GM19035 (cell line): ENCODE results near the gene RAD51.

Experiments
- ATAC-seq: cut with Tn5 transposase; IDR thresholded peaks from one replicate; pipeline ENCODE4 v1.9.1; 2021; ENCODE audit not compliant: unreplicated experiment

RAD51 gene

DNA sequence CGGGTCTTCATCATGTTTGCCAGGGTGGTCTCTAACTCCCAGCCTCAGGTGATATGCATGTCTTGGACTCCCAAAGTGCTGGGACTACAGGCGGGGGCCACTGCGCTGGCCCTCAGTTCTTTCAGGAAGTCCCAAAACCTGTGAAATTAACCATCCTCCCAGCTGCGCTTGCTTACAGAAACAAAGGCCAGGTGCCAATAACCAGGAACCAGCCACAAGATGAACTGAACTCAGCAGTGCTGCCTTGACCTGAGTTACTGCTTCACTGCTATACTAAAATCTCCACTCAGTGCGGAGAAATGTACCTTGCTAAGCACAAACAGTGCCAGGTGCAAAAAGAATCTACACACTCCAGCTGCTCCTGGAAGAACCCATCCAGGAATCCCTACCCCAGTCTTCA lies 65.0 kb downstream of the RAD51 start:
- no peak for ATAC-seq

DNA sequence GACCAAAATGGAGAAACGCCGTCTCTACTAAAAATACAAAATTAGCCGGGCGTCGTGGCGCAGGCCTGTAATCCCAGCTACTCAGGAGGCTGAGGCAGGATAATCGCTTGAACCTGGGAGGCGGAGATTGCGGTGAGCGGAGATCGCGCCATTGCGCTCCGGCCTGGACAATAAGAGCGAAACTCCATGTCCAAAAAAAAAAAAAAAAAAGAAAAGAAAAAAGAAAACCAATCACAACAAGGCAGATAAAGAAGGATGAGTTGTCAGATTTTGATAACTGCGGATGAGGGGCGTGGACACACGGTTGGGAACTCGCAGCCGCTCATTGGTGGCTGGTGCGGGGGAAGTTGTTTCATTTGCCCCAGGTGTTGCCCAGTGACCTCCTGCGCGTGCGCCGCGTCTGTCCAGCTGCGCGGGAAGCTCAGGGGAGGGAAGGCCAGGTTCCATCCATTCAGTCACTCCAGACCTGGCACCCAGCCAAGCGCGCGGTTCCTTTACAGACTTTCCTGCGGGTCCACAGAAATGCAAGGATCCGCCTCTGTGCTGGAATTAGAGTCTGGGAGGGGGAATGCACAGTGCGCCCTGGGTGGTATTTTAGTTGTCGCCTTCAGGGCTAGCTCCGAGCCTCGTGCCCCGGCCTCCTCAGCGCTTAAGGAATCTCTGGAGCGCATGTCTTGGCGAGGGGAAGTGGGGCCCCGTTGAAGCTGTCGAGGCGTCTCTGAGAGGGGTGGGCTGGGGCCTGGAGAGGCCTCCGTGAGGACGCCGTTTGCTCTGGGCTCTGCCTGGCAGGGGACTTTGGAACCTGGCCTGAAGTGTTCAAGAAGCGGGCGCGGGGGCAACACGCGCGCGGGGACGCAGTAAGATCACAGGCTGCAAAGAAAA lies 68.2 kb downstream of the RAD51 start:
- no peak for ATAC-seq

DNA sequence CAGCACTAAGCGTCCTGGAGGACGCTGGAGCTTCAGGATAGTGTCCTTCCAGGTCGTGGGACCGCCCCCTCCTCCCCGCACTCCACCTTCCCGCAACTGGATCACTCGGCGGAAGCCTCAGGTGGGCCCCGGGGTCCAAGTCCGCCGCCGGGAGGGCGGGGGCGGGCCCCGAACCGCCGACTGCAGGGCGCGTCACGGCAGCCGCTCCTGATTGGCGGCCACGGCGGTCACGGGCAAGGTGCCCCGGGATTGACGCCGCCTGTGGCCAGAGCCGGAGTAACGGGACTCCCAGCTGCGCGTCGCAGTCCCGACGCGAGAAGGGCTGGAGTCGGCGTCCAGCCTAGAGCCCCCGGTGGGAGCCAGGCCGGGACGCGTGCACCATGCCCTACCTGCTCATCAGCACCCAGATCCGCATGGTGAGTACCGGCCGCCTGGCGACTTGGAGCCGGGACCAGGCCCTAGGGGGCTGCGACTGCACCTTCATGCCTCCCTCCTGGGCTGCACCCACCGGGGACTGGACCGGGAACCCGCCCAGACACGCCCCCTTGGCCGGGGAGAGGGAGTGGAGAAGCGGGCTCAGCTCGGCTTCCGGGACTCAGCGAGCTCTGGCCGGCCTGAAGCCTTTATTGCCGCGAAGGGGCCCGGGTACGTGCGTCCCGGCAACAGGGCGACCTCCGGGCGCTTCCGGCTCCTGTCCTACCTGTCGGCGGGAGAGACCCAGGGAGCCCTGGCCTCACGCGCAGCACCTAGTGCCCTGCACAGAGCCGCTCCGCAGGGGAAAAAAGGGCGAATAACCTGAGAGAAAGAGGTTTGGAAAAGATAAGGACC lies 69.0 kb downstream of the RAD51 start, which contains the start of gene GCHFR:
Gene GCHFR, plus strand, starts transcription at position 268 of the 828 bp plus-strand sequence. Its CDS starts 113 bp downstream, at position 381.
- ATAC-seq, result peak; percentile 55

DNA sequence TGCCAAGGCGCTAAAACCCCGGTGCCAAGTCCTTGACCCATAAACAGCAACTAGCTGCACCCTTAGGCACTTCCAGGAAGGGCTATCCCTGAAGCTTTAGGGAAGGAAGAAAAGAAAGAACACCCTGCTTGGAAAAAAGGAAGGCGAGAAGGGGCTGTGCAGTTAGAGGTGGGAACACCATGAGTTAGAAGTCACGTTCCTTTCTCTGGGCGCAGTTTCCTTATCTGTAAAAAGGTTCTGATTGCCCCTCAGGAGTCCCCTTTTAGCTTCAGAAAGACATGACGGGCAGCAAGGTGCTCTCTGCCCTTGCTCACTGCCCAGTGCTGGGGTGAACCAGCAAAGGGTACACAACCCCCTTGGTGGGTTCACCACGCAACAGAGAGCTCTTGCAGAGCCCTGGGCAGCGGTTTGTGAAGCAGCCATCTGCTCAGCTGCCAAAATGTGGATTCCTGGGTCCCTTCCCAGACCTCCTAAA lies 69.7 kb downstream of the RAD51 start:
- no peak for ATAC-seq

DNA sequence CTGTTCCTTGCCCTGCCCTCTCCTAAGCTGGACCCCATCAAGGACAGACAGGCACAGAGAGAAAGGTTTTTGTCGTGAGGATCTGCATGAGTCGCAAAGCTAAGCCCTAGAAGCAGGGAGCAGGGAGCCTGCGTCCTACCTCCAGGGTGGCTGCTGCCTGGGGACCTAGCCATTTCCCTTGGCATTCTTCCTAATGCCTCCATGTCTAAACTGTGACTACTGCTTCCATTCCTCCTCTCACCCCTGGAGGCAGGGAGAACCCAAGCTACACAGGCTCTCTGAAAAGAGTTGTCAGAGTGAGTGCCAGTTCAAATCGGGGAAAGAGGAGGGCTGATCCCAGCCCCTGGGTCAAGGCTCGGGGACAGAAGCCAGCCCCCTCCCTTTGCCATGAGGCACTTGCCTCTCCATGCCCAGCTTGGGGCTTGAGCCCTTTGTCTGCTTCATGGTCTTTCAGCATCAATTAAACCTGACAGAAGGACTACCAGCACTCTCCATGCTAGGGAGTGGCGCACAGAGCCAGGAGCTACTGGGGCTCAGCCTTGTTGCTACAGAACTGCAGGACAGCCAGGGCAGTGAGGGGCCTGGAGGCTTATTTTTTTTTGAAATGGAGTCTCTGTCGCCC lies 71.3 kb downstream of the RAD51 start:
- no peak for ATAC-seq

DNA sequence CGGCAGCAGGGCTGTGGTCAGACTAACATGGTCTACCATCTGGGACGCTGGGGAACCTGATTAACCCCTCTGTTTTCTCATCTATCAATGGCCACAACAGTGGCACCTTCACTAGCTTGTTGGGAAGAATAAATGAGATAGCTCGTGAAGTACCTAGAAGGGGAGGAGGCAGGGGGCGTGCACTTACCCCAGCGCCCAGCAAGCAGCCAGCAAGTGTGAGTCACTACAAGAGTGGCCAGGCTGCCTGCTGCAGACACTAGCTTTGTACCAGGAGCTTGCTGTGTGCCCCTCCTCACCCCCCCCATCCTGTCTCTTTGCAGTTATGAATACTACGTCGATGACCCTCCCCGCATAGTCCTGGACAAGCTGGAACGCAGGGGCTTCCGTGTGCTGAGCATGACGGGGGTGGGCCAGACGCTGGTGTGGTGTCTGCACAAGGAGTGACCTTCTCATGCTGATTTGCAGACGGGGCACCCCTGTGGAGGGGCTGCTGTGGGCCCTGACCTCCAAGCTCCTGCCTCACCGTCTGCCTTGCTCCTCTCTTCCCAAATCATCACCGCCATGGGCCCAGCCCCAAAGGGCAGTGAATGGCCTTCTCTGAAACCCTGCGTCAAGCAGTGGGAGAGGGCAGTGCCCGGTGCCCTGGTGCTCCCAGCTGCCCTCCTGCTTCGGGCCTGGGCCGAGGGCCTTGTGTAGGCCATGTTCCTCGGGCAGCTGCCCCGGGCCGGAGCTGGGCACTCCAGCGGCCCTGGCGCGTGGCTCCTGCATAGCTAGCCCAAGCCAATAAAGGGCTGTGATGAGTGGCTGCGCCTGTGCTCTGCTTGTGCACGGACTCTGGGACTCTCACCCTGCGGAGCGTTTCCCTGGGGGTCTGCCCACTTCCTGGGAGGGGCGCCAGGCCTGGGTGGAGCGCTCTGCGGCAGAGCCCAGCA lies 72.2 kb downstream of the RAD51 start:
- ATAC-seq, result no peak

DNA sequence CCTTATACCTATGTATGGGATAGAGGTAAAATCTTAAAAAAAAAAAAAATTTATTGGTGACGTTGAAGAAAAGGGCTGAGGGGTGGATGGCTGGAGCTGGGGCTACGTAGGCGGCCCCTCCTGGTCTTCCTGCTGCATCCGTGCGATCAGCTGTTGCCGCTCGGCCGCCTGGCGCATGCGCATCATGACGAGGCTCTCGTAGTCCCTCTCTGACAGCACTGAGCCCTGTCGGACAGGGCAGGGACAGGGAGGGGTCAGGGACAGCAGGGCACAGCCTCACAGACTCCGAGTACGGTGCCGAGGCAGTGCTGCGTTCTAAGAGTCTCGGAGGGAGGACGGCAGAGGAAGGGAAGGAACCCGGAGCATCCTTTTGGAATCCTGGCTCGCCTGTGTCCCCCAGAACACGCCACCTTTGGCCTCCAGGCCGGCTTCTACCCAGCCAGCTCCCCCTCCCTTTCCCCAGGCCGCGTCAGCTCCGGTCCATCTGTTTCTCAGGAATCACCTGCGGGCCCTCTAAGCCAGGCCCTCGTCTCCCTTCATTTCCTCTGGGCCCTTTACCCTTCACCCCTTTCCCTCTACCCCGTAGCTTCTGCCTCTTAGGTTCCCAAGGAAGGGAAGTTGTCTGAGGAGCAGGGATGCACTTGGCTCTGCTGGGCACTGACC lies 73.0 kb downstream of the RAD51 start:
- ATAC-seq, result no peak

DNA sequence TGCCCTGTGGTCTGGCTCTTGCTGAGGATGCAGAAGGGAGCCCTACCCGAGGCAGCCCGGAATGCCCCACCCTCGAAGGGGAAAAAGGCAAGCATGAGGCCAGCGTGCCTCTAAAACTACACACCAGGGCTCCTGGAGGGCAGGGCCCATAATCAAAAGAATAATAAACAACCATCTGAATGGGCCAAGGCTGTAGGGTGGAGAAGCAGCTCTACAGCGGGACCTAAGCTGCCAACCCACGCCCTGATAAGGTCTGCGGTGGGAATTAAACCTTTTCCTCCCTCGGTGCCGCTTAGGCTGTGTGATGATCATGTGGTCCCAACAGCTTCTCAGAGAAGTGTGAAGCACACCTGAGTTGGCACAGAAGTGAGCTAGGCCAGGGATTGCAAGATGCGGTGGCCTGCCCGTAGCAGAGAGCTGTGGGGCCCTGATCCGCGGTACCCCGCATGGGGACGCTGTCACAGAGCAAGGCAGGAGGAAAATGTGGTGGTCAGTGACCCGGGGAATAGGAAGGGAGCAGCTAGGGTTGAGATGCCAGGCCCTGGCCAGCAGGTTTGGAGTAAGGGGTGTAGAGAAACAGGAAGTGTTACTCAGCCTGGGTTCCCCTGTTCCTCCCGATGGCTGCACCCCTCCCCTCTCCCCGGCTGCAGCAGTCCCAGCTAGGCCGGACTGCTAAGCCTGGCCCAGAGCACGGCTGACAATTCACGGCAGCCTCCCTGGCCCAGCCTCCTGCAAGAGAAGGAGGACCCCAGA lies 73.7 kb downstream of the RAD51 start:
- no peak for ATAC-seq

DNA sequence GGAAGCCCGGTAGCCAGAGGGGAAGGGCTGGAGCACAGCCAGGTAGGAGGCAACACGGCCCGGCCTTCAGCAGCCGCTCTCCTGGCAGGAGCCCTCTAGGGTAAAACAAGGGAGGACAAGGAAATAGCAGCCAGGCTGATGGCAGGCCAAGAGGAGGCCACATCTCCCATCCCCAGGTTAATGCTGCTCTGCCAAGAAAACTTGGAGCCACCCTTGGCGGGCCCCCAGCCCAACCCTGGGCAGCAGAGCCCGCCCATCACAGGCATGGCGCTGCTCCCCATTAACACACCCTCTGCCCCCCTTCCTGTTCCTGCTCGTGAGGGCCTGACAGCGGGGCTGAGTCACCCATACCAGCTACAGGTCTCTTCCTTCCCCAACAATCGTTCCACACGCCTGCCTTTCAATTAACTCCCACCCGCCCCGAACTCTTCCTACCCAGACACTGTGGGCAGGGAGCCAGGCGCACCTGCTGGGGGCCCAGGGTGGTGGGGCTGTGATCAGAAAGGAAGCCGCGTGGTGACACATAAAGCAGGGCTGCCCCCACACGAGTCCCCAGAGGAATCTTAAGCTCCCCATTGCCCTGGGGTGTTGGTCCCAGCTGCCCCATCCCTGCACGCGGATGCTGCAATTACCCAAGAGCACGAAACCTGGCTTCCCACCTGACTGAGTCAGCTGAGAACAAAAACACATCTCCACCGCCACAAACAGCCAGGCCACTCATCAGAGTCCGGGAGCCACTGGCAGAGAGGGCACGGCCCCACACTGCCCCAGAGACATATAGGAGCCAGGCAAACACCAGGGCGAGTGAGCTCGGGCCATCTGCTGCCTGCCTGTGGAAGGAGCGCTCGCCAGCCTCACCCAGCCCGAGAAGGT lies 74.5 kb downstream of the RAD51 start, which contains the start of gene C15orf62:
Gene C15orf62, plus strand, starts transcription at position 707 of the 873 bp plus-strand sequence. CDS start 516 bp downstream, outside the sequence.
- no peak for ATAC-seq

DNA sequence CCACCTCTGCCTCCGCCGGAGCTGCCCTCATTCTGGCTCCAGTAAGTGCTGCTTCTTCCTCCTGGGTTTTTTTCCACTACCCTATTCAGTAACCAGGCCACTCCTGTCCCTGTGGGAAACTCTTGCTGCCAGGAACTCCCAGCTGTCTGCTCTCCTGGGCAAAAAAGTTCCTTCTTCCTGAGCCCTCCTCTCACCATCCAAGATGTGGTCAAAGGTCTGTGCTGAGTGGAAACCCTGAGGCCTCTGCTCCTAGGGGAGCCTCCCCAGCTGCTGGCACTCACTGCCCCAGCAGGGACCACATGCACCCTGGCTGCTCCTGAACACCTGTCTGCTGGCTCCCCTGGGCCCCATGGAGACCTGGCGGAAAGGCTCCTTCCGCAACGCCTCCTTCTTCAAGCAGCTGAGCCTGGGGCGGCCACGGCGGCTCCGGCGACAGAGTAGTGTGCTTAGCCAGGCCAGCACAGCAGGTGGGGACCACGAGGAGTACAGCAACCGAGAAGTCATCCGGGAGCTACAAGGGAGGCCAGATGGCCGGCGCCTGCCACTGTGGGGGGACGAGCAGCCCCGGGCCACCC lies 75.3 kb downstream of the RAD51 start:
- ATAC-seq, result no peak

DNA sequence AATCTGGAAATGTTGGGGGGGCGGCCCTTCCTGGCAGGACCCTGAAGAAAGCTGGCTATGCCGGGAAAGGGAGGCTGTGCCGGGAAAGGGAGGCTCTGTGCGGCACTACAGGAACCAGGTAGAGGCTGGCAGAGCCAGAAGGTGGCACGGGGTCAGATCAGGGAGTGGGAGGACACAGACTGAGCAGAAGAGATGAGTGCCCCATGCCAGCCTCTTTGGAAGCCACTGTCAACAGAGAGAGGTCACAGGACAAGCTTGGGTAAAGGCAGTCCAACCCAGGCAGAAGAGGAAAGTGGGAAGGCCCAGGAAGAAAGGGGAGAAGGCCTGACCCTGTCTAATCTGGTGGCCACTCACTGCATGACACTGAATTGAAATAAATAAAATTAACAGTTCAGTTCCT lies 76.3 kb downstream of the RAD51 start:
- no peak for ATAC-seq

DNA sequence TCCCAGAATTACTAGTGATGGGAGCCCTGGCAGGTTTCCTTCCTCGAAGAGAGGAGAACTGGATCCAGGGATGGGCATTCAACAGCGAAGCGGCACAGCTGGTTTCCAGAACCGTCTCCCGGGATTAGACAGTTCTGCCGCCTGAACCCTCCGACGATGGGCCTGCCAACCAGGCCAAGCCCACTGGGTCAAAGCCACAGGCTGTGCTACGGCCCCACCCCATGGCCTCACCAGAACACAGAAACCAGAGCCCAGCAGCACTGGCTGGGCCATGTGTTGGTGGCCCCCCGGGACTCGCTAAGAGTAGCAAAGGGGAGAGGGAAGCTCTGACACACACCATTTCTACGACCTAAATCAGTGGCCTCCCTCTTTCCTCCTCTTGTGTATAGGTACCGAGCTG lies 77.0 kb downstream of the RAD51 start:
- no peak for ATAC-seq

DNA sequence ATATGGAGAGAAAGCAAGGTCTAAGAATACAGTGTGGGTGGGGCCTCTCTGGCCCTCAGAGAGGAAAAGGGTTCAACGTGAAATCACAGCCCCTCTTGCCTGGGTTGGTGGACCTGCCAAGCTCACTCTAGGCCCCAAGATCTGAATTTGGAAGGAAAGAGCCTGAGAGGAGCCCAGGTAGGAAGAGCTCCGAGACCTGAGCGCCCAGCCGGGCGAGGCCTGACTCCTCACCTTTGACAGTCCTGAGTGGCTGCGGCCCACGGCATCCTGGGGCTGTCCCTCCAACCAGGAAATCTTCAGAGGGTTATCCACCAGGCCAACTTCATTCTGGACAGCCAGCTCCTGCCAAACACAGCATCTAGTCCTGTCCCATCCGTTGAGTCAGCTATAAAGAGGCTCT lies 78.5 kb downstream of the RAD51 start:
- ATAC-seq, result no peak

DNA sequence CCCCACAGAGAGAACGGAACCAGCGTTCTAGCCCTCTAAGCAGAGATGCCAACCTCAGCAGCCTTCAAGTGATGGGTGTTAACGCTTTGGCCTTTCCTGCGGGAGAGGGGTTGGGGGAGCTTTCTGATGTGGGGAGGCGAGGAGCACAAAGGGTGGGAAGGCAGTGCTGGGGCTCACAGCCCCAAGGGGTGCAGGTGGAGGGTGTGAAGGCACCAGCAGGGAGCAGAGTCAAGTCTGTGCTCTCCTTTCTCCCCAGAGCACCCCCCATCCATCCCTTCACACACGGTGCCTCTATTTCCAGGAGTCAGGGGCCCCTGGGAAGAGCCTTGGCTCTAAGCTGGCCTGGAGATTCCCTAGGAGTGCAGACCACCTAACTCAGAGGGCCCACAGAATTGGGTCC lies 78.9 kb downstream of the RAD51 start:
- no peak for ATAC-seq

DNA sequence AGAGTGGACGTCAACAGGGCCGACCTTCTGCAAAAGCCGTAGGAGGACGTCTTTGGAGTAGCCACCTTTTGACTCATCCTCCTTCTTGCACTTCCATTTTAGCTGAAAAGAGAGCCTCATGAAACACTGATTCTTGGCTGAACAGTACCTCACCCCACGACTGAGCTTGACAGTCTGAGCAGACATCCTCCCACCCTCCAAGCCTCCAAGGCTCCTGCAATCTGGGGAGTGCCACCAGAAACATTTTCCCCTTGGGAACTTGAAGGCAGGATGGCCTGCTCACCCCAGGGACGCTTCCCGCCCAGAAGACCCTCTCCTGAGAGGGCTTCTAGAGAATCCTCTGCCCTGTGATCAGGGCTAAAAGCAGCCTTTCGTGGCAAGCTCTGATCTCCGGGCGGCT lies 80.0 kb downstream of the RAD51 start:
- ATAC-seq, result no peak

DNA sequence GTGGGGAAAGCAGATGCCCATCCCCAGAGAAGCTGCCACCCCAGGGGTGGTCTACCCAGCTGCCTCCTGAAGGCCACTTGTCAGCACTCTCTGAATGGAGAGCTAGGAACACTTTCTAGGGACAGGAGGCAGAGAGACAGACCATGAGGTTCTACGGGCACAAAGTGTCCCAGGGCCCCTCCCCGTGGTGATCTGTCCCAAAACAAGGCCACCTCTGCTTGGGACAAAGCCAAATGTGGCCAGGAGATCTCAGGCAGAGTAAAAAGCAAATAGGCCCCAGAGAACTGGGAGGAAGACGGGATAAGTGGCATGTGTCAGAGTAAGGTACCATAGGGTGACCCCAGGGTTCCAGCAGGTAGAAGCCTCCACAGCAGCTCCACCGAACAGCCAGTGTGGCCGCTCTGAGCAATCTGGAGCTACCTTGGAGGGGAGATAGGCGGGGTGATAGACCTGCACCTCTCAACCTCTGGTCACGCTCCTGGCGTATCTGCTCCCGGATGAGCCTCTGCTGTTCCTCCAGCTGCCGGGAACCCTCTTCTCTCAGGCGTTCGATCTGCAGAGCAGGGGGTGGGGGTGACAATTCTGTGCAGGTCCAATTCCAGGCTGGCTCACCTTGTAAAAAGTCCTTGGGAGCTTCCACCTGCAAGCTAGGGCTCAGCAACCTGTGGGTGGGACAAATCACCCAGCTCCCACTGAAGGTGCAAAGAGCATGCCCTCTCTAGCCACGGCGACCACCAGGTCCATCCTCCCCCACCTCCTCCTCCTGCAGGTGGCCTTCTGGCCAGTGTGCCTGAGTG lies 81.0 kb downstream of the RAD51 start:
- ATAC-seq, result no peak
